GM18873 (cell line): Measurements from ENCODE around the gene SERPINB13.
"Not testable (repeated sequence)": the region's sequence is repeated elsewhere in the genome, so short reads cannot be mapped to it uniquely, and the experiment has no call there.

ENCODE experiments used
- ATAC-seq: cut with Tn5 transposase; IDR thresholded peaks from one replicate; pipeline ENCODE4 v1.9.1; 2021; ENCODE audit warnings: mild to moderate bottlenecking, moderate library complexity, moderate number of reproducible peaks; ENCODE audit not compliant: unreplicated experiment, low FRiP score

Gene SERPINB13

GRCh38 chr18:63644142-63644541 is 57.0 kb downstream of the SERPINB13 start, which contains the start of gene SERPINB4:
TSS of gene SERPINB4 (minus strand) at chr18:63644256. CDS start at chr18:63643577, 679 bp downstream.
- not testable (repeated sequence) for ATAC-seq

GRCh38 chr18:63644694-63645093 is 57.6 kb downstream of the SERPINB13 start:
- not testable (repeated sequence) for ATAC-seq

- no peak for ATAC-seq
Measured at GRCh38 chr18:63646936-63647335, 59.8 kb downstream of the SERPINB13 start.

- no peak for ATAC-seq
Measured at GRCh38 chr18:63648241-63648640, 61.1 kb downstream of the SERPINB13 start.
